Uterus (tissue), 4 donors: ENCODE measurements around the gene GTPBP2. TPM values are rescaled to one million over a fixed set of nuclear protein-coding genes. Genes with fewer than 3 reads are reported as not detected.

Source experiments
- DNase-seq, 2 donors: peaks; one replicate each; pipeline ENCODE4 v3.0.0-alpha.2; 2019 to 2020
- H3K27ac ChIP-seq, 2 donors: fragments of 200-600 bp; sonication (generic); 1 replicate in 1 of 2; 2 replicates in 1 of 2; pipeline ENCODE4 v1.5.1; 2016 to 2018
- H3K27me3 ChIP-seq, 2 donors: fragments of 200-600 bp; sonication (generic); one replicate each; pipeline ENCODE4 v1.5.1; 2018 to 2019; ENCODE audit warnings: control low read depth in 1 of 2
- H3K36me3 ChIP-seq, 2 donors: fragments of 200-600 bp; sonication (generic); one replicate each; pipeline ENCODE4 v1.5.1; 2019; ENCODE audit warnings: control low read depth in 1 of 2
- H3K4me1 ChIP-seq, 2 donors: fragments of 200-600 bp; sonication (generic); one replicate each; pipeline ENCODE4 v1.5.1; 2018 to 2019; ENCODE audit warnings: control low read depth in 1 of 2
- H3K4me3 ChIP-seq, 2 donors: fragments of 200-600 bp; sonication (generic); 1 replicate in 1 of 2; 2 replicates in 1 of 2; pipeline ENCODE4 v1.5.1; 2018 to 2019; ENCODE audit warnings: mild to moderate bottlenecking in 1 of 2
- H3K9me3 ChIP-seq, 2 donors: fragments of 200-600 bp; sonication (generic); one replicate each; pipeline ENCODE4 v1.5.1; 2019; ENCODE audit warnings: control low read depth in 1 of 2
- CTCF ChIP-seq, 4 experiments: fragments of 200-600 bp in 2 of 4; fragments of 450-650 bp in 2 of 4; sonication (generic) in 2 of 4; IDR thresholded peaks; one replicate each; pipeline ENCODE4 v1.5.1; 2016 to 2019; ENCODE audit warnings: antibody characterized with exemption in 4 of 4, mild to moderate bottlenecking in 2 of 4, moderate library complexity in 1 of 4
- POLR2A ChIP-seq, 2 donors: fragments of 450-650 bp; IDR thresholded peaks; one replicate each; pipeline ENCODE4 v1.6.1; 2016; ENCODE audit warnings: antibody characterized with exemption in 2 of 2, mild to moderate bottlenecking in 1 of 2, moderate library complexity in 1 of 2
- intact Hi-C: fragments of 100-400 bp; cut with DNase I; formaldehyde crosslinking; loops from one replicate; pipeline ENCODE4 v1.15.1; 2023; ENCODE audit warnings: low total_unique reads
- total RNA-seq, 4 donors: library from RNA; depleted of rRNA in 3 of 4; stranded (reverse); fragments of >200 nt in 3 of 4; gene quantifications; one replicate each; pipeline versions ENCODE4 v1.1.0 to v1.2.4, GENCODE V29; 2014 to 2023
- donor health status: DM: yes; HTN: yes; CAD: no.

The GTPBP2 gene
- total RNA-seq, 4 donors from 2014 or later: 17.9 to 67.6 (median 40.2) TPM

GRCh38 chr6:43575105-43575771, 53.8 kb downstream of the GTPBP2 start:
- Histone ChIP-seq H3K36me3 (no peaks in the 10 kb centered on the region), H3K9me3 (no peaks in the 10 kb centered on the region), H3K27me3 (no peaks in the 10 kb centered on the region), H3K4me1 (peaks cover 0 to 6% of the 10 kb centered on the region in 2 donors), H3K4me3 (peak overlapping the region; percentile 79 to 89), H3K27ac (peak overlapping the region; percentile 32 to 70)
- intact Hi-C loops: no loop called here
- TF ChIP-seq CTCF (IDR thresholded peaks at IDR 0.05) (no peak), POLR2A (IDR thresholded peaks at IDR 0.05) (no peak)
- no peak for DNase-seq

- Histone ChIP-seq H3K27me3 (no peaks in the 10 kb centered on the region), H3K36me3 (no peaks in the 10 kb centered on the region), H3K27ac (no peak overlapping the region), H3K4me3 (no peak overlapping the region), H3K9me3 (no peaks in the 10 kb centered on the region), H3K4me1 (peaks cover 0 to 5% of the 10 kb centered on the region in 2 donors)
- intact Hi-C loops: no loop called here
- no peak for TF ChIP-seq POLR2A (IDR thresholded peaks at IDR 0.05)
- no peak for TF ChIP-seq CTCF (IDR thresholded peaks at IDR 0.05)
- no peak for DNase-seq
Measured at GRCh38 chr6:43572015-43572414, 57.0 kb downstream of the GTPBP2 start.

- Histone ChIP-seq H3K9me3 (no peaks in the 10 kb centered on the region), H3K4me3 (no peak overlapping the region), H3K27me3 (no peaks in the 10 kb centered on the region), H3K4me1 (no peaks in the 10 kb centered on the region), H3K27ac (no peak overlapping the region), H3K36me3 (no peaks in the 10 kb centered on the region)
- intact Hi-C loops: no loop called here
- TF ChIP-seq CTCF (IDR thresholded peaks at IDR 0.05): no peak
- no peak for TF ChIP-seq POLR2A (IDR thresholded peaks at IDR 0.05)
- DNase-seq: no peak
Measured at GRCh38 chr6:43570876-43571441, 58.1 kb downstream of the GTPBP2 start.

Other genes starting within 250 kb of the GTPBP2 start
- gene ABCC10, start 201.7 kb downstream of the GTPBP2 start, total RNA-seq: 10 to 100 TPM in 2 of 4 donors, 1 to 10 TPM in 1, under 1 TPM in 1; 0.59 to 35.5 (median 10.7) TPM
- 1 to 10 TPM in 2 of 4 donors, not detected in 2; 1.9 to 3.3 TPM for gene DLK2, start 173.7 kb downstream of the GTPBP2 start, total RNA-seq
- gene TJAP1, start 151.7 kb downstream of the GTPBP2 start, total RNA-seq: 10 to 100 TPM; 12.8 to 40.8 (median 21.9) TPM
- gene LRRC73, start 118.9 kb downstream of the GTPBP2 start, total RNA-seq: 1 to 10 TPM in 2 of 4 donors, not detected in 2; 1.2 to 1.5 TPM
- 100 to 1,000 TPM in 2 of 4 donors, 10 to 100 TPM in 2; 26.5 to 212 (median 92.7) TPM for gene YIPF3, start 112.3 kb downstream of the GTPBP2 start, total RNA-seq
- 10 to 100 TPM; 15.9 to 39.5 (median 26.0) TPM for gene POLR1C, start 112.2 kb downstream of the GTPBP2 start, total RNA-seq
- gene XPO5, start 53.2 kb downstream of the GTPBP2 start, total RNA-seq: 10 to 100 TPM; 29.2 to 62.9 (median 40.8) TPM
- 10 to 100 TPM in 1 of 4 donors, 1 to 10 TPM in 3; 5.4 to 35.1 (median 8.8) TPM for gene POLH, start 53.1 kb downstream of the GTPBP2 start, total RNA-seq
- gene MAD2L1BP, start 6.6 kb upstream of the GTPBP2 start, total RNA-seq: 10 to 100 TPM; 12.3 to 44.3 (median 17.7) TPM
- 1 to 10 TPM in 2 of 4 donors, not detected in 2; 1.9 to 2.0 TPM for gene RSPH9, start 15.8 kb upstream of the GTPBP2 start, total RNA-seq
- gene MRPS18A, start 58.5 kb upstream of the GTPBP2 start, total RNA-seq: 10 to 100 TPM; 23.1 to 87.4 (median 36.4) TPM
- gene VEGFA, start 140.9 kb upstream of the GTPBP2 start, total RNA-seq: 100 to 1,000 TPM in 3 of 4 donors, 10 to 100 TPM in 1; 81.0 to 247 (median 156) TPM